ENCODE measurements around the gene CLSTN2.

Gene CLSTN2

GRCh38 chr3:139954146-139954860 is 19.3 kb downstream of the CLSTN2 start:
- DNase-seq (ENCODE audit: insufficient read length, low spot score) (no peak), FAIRE-seq (no peak)
- TF ChIP-seq TAF1 (IDR thresholded peaks at IDR 0.05; ENCODE audit: low read depth, low read length) (no peak), PAX5 (IDR thresholded peaks at IDR 0.05; ENCODE audit: insufficient read depth, low read length, severe bottlenecking) (no peak), POLR2A (IDR thresholded peaks at IDR 0.05; ENCODE audit: low read depth, low read length) (no peak), POU2F2 (IDR thresholded peaks at IDR 0.05; ENCODE audit: low read depth, low read length) (no peak), SPI1 (IDR thresholded peaks at IDR 0.05; ENCODE audit: low read depth, low read length) (no peak), POLR2AphosphoS5 (IDR thresholded peaks at IDR 0.05; ENCODE audit: low read depth, low read length) (no peak)

- TF ChIP-seq PAX5 (IDR thresholded peaks at IDR 0.05; ENCODE audit: insufficient read depth, low read length, severe bottlenecking), result no peak
- no peak for TF ChIP-seq TAF1 (IDR thresholded peaks at IDR 0.05; ENCODE audit: low read depth, low read length)
- no peak for TF ChIP-seq POLR2A (IDR thresholded peaks at IDR 0.05; ENCODE audit: low read depth, low read length)
- no peak for TF ChIP-seq POLR2AphosphoS5 (IDR thresholded peaks at IDR 0.05; ENCODE audit: low read depth, low read length)
- FAIRE-seq (no peak), DNase-seq (ENCODE audit: insufficient read length, low spot score) (no peak)
These were observed 22.9 kb downstream of the CLSTN2 start for GRCh38 chr3:139957844-139958243.

- DNase-seq (ENCODE audit: insufficient read length, low spot score) (no peak), FAIRE-seq (no peak)
- TF ChIP-seq POU2F2 (IDR thresholded peaks at IDR 0.05; ENCODE audit: low read depth, low read length), result no peak
- no peak for TF ChIP-seq POLR2AphosphoS5 (IDR thresholded peaks at IDR 0.05; ENCODE audit: low read depth, low read length)
- TF ChIP-seq SPI1 (IDR thresholded peaks at IDR 0.05; ENCODE audit: low read depth, low read length), result no peak
- TF ChIP-seq POLR2A (IDR thresholded peaks at IDR 0.05; ENCODE audit: low read depth, low read length), result no peak
- TF ChIP-seq PAX5 (IDR thresholded peaks at IDR 0.05; ENCODE audit: insufficient read depth, low read length, severe bottlenecking), result no peak
- TF ChIP-seq TAF1 (IDR thresholded peaks at IDR 0.05; ENCODE audit: low read depth, low read length), result no peak
These were observed 34.4 kb downstream of the CLSTN2 start for GRCh38 chr3:139969386-139969785.

- FAIRE-seq, result no peak
- no peak for TF ChIP-seq SPI1 (IDR thresholded peaks at IDR 0.05; ENCODE audit: low read depth, low read length)
- no peak for TF ChIP-seq POLR2A (IDR thresholded peaks at IDR 0.05; ENCODE audit: low read depth, low read length)
- no peak for TF ChIP-seq TAF1 (IDR thresholded peaks at IDR 0.05; ENCODE audit: low read depth, low read length)
- no peak for TF ChIP-seq POLR2AphosphoS5 (IDR thresholded peaks at IDR 0.05; ENCODE audit: low read depth, low read length)
- no peak for TF ChIP-seq PAX5 (IDR thresholded peaks at IDR 0.05; ENCODE audit: insufficient read depth, low read length, severe bottlenecking)
- no peak for TF ChIP-seq POU2F2 (IDR thresholded peaks at IDR 0.05; ENCODE audit: low read depth, low read length)
- no peak for DNase-seq (ENCODE audit: insufficient read length, low spot score)
These were observed 35.5 kb downstream of the CLSTN2 start for GRCh38 chr3:139970526-139970925.

GRCh38 chr3:139974809-139975425 is 39.9 kb downstream of the CLSTN2 start:
- FAIRE-seq (no peak), DNase-seq (ENCODE audit: insufficient read length, low spot score) (no peak)
- no peak for TF ChIP-seq PAX5 (IDR thresholded peaks at IDR 0.05; ENCODE audit: insufficient read depth, low read length, severe bottlenecking)
- TF ChIP-seq POU2F2 (IDR thresholded peaks at IDR 0.05; ENCODE audit: low read depth, low read length), result no peak
- no peak for TF ChIP-seq TAF1 (IDR thresholded peaks at IDR 0.05; ENCODE audit: low read depth, low read length)
- no peak for TF ChIP-seq SPI1 (IDR thresholded peaks at IDR 0.05; ENCODE audit: low read depth, low read length)
- TF ChIP-seq POLR2A (IDR thresholded peaks at IDR 0.05; ENCODE audit: low read depth, low read length), result no peak
- TF ChIP-seq POLR2AphosphoS5 (IDR thresholded peaks at IDR 0.05; ENCODE audit: low read depth, low read length), result no peak

- TF ChIP-seq SPI1 (IDR thresholded peaks at IDR 0.05; ENCODE audit: low read depth, low read length) (no peak), POU2F2 (IDR thresholded peaks at IDR 0.05; ENCODE audit: low read depth, low read length) (no peak), TAF1 (IDR thresholded peaks at IDR 0.05; ENCODE audit: low read depth, low read length) (no peak), POLR2AphosphoS5 (IDR thresholded peaks at IDR 0.05; ENCODE audit: low read depth, low read length) (no peak), POLR2A (IDR thresholded peaks at IDR 0.05; ENCODE audit: low read depth, low read length) (no peak), PAX5 (IDR thresholded peaks at IDR 0.05; ENCODE audit: insufficient read depth, low read length, severe bottlenecking) (no peak)
- DNase-seq (ENCODE audit: insufficient read length, low spot score), result no peak
- no peak for FAIRE-seq
These were observed 40.8 kb downstream of the CLSTN2 start for GRCh38 chr3:139975594-139976365.

- no peak for TF ChIP-seq SPI1 (IDR thresholded peaks at IDR 0.05; ENCODE audit: low read depth, low read length)
- no peak for TF ChIP-seq POLR2A (IDR thresholded peaks at IDR 0.05; ENCODE audit: low read depth, low read length)
- no peak for TF ChIP-seq TAF1 (IDR thresholded peaks at IDR 0.05; ENCODE audit: low read depth, low read length)
- TF ChIP-seq PAX5 (IDR thresholded peaks at IDR 0.05; ENCODE audit: insufficient read depth, low read length, severe bottlenecking), result no peak
- TF ChIP-seq POLR2AphosphoS5 (IDR thresholded peaks at IDR 0.05; ENCODE audit: low read depth, low read length), result no peak
- TF ChIP-seq POU2F2 (IDR thresholded peaks at IDR 0.05; ENCODE audit: low read depth, low read length), result no peak
- no peak for DNase-seq (ENCODE audit: insufficient read length, low spot score)
- no peak for FAIRE-seq
These were observed 44.0 kb downstream of the CLSTN2 start for GRCh38 chr3:139978966-139979365.

- FAIRE-seq (no peak), DNase-seq (ENCODE audit: insufficient read length, low spot score) (no peak)
- TF ChIP-seq PAX5 (IDR thresholded peaks at IDR 0.05; ENCODE audit: insufficient read depth, low read length, severe bottlenecking), result no peak
- no peak for TF ChIP-seq POU2F2 (IDR thresholded peaks at IDR 0.05; ENCODE audit: low read depth, low read length)
- no peak for TF ChIP-seq POLR2AphosphoS5 (IDR thresholded peaks at IDR 0.05; ENCODE audit: low read depth, low read length)
- no peak for TF ChIP-seq TAF1 (IDR thresholded peaks at IDR 0.05; ENCODE audit: low read depth, low read length)
- no peak for TF ChIP-seq POLR2A (IDR thresholded peaks at IDR 0.05; ENCODE audit: low read depth, low read length)
These were observed 45.0 kb downstream of the CLSTN2 start for GRCh38 chr3:139979991-139980390.

GRCh38 chr3:139982404-139982803 is 47.4 kb downstream of the CLSTN2 start:
- DNase-seq (ENCODE audit: insufficient read length, low spot score) (no peak), FAIRE-seq (no peak)
- TF ChIP-seq POLR2AphosphoS5 (IDR thresholded peaks at IDR 0.05; ENCODE audit: low read depth, low read length), result no peak
- no peak for TF ChIP-seq POU2F2 (IDR thresholded peaks at IDR 0.05; ENCODE audit: low read depth, low read length)
- no peak for TF ChIP-seq TAF1 (IDR thresholded peaks at IDR 0.05; ENCODE audit: low read depth, low read length)
